SK-N-SH (cell line): ENCODE data around the gene SRPK1. TPM values are rescaled to one million over a fixed set of nuclear protein-coding genes. Genes with fewer than 3 reads are reported as not detected.

ENCODE experiments used
- CTCF ChIA-PET: fragments of 300-600, 350-600 bp; formaldehyde crosslinking; extraction: SDS; loops from one replicate; lab custom pipeline; 2021; lab: Yijun Ruan, JAX
- POLR2A ChIA-PET: fragments of 350-600 bp; sonication (Branson Sonifier 250); formaldehyde crosslinking; extraction: SDS; loops from one replicate; lab custom pipeline; 2020; ENCODE audit warnings: antibody characterized with exemption, inconsistent platforms; lab: Yijun Ruan, JAX
- DNase-seq: peaks from one replicate; pipeline ENCODE4 v3.0.0; 2012
- H2AFZ ChIP-seq: fragments of 200-600 bp; sonication (generic); 2 replicates; pipeline ENCODE4 v1.8.1; 2016; ENCODE audit warnings: antibody characterized with exemption, mild to moderate bottlenecking, low read depth
- H3F3A ChIP-seq: fragments of 200-600 bp; sonication (generic); replicated peaks from 2 replicates; pipeline ENCODE3; 2016; ENCODE audit warnings: antibody characterized with exemption, mild to moderate bottlenecking; ENCODE audit not compliant: insufficient read depth
- H3K27ac ChIP-seq, 2 experiments: fragments of 200-500 bp in 1 of 2; fragments of 200-600 bp in 1 of 2; sonication (Bioruptor generic) in 1 of 2; sonication (generic), shearing (Covaris generic) in 1 of 2; 2 replicates each; pipeline versions ENCODE4 v1.5.1 to v1.6.1; 2014 to 2016; ENCODE audit warnings: low read depth in 2 of 2, inconsistent platforms in 1 of 2, low read length in 1 of 2, mild to moderate bottlenecking in 1 of 2, mixed read lengths in 1 of 2
- H3K27me3 ChIP-seq: fragments of 200-600 bp; sonication (generic), shearing (Covaris generic); 2 replicates; pipeline ENCODE4 v1.6.1; 2016; ENCODE audit warnings: mixed run types; ENCODE audit not compliant: insufficient read depth
- H3K36me3 ChIP-seq, 2 experiments: fragments of 200-500 bp in 1 of 2; fragments of 200-600 bp in 1 of 2; sonication (Bioruptor generic) in 1 of 2; sonication (generic) in 1 of 2; replicated peaks in 1 of 2; 2 replicates each; pipeline versions ENCODE3 to v1.5.1; 2014 to 2016; ENCODE audit warnings: low read length in 1 of 2, mild to moderate bottlenecking in 1 of 2; ENCODE audit not compliant: insufficient read depth in 2 of 2, control insufficient read depth in 1 of 2
- H3K4me1 ChIP-seq, 2 experiments: fragments of 200-500 bp in 1 of 2; fragments of 200-600 bp in 1 of 2; sonication (Bioruptor generic) in 1 of 2; sonication (generic), shearing (Covaris generic) in 1 of 2; 2 replicates each; pipeline versions ENCODE4 v1.5.1 to v1.6.1; 2014 to 2016; ENCODE audit warnings: low read depth in 1 of 2, low read length in 1 of 2, mixed run types in 1 of 2; ENCODE audit not compliant: insufficient read depth in 2 of 2, control insufficient read depth in 1 of 2
- H3K4me2 ChIP-seq: fragments of 200-600 bp; sonication (generic), shearing (Covaris generic); 2 replicates; pipeline ENCODE4 v1.6.1; 2017; ENCODE audit warnings: mixed run types
- H3K4me3 ChIP-seq, 2 experiments: fragments of 200-500 bp in 1 of 2; fragments of 200-600 bp in 1 of 2; sonication (Bioruptor generic) in 1 of 2; sonication (generic), shearing (Covaris generic) in 1 of 2; 2 replicates each; pipeline versions ENCODE4 v1.5.1 to v1.8.1; 2014 to 2016; ENCODE audit warnings: low read depth in 2 of 2, inconsistent platforms in 1 of 2, low read length in 1 of 2, mild to moderate bottlenecking in 1 of 2, mixed read lengths in 1 of 2, moderate library complexity in 1 of 2
- H3K79me2 ChIP-seq: fragments of 200-600 bp; sonication (generic); 2 replicates; pipeline ENCODE4 v1.8.1; 2017; ENCODE audit warnings: mild to moderate bottlenecking; ENCODE audit not compliant: insufficient read depth
- H3K9ac ChIP-seq: fragments of 200-600 bp; sonication (generic); 2 replicates; pipeline ENCODE4 v1.6.1; 2017; ENCODE audit warnings: mixed run types
- H3K9me2 ChIP-seq: fragments of 200-600 bp; sonication (generic); 2 replicates; pipeline ENCODE4 v1.6.1; 2017; ENCODE audit warnings: mixed run types
- H3K9me3 ChIP-seq: fragments of 200-600 bp; sonication (generic); 2 replicates; pipeline ENCODE4 v1.6.1; 2017; ENCODE audit warnings: mixed run types, mild to moderate bottlenecking, moderate library complexity
- H4K20me1 ChIP-seq: fragments of 200-600 bp; sonication (generic); 2 replicates; pipeline ENCODE4 v1.6.1; 2017; ENCODE audit warnings: mild to moderate bottlenecking, mixed run types; ENCODE audit not compliant: insufficient read depth
- CHD2 ChIP-seq: fragments of 150-350 bp; IDR thresholded peaks from 2 replicates; pipeline ENCODE4 v1.6.1; 2018; ENCODE audit warnings: low read length; ENCODE audit not compliant: partially characterized antibody
- ELF1 ChIP-seq: IDR thresholded peaks from 2 replicates; pipeline ENCODE4 v1.4.0; 2012
- GABPA ChIP-seq: IDR thresholded peaks from 2 replicates; pipeline ENCODE4 v1.4.0; 2012; ENCODE audit warnings: low read depth, mild to moderate bottlenecking
- MXI1 ChIP-seq: IDR thresholded peaks from 2 replicates; pipeline ENCODE4 v1.6.1; 2012; ENCODE audit warnings: mild to moderate bottlenecking, low read depth, low read length, improper control_type of control experiment
- NRF1 ChIP-seq: IDR thresholded peaks from 2 replicates; pipeline ENCODE4 v1.6.1; 2012; ENCODE audit warnings: low read depth, mild to moderate bottlenecking, low read length
- PBX3 ChIP-seq: IDR thresholded peaks from 2 replicates; pipeline ENCODE4; 2012
- RAD21 ChIP-seq: IDR thresholded peaks from 2 replicates; pipeline ENCODE4 v1.6.1; 2012; ENCODE audit warnings: mild to moderate bottlenecking, low read length
- RCOR1 ChIP-seq: fragments of 150-350 bp; IDR thresholded peaks from 2 replicates; pipeline ENCODE4 v1.6.1; 2017; ENCODE audit warnings: antibody characterized with exemption, low read length
- RXRA ChIP-seq: IDR thresholded peaks from 2 replicates; pipeline ENCODE4 v1.4.0; 2012; ENCODE audit warnings: low read depth, mild to moderate bottlenecking, borderline replicate concordance
- TAF1 ChIP-seq: IDR thresholded peaks from 2 replicates; pipeline ENCODE4 v1.6.1; 2012; ENCODE audit warnings: low read depth, mild to moderate bottlenecking, low read length, moderate library complexity, borderline replicate concordance
- YY1 ChIP-seq: IDR thresholded peaks from 2 replicates; pipeline ENCODE4 v1.4.0; 2012; ENCODE audit warnings: low read depth, mild to moderate bottlenecking
- ZBTB33 ChIP-seq: IDR thresholded peaks from 2 replicates; pipeline ENCODE4 v1.4.0; 2012; ENCODE audit warnings: low read depth, borderline replicate concordance
- WGBS: methylation state at CpG from one replicate; pipeline ENCODE4 v1.1.6; 2017; ENCODE audit warnings: low lambda C conversion rate; 5-methylcytosine and 5-hydroxymethylcytosine counted together
- polyA plus RNA-seq, 3 experiments: library from polyadenylated mRNA; depleted of rRNA; stranded (reverse); fragments of >200 nt; gene quantifications; 2 replicates each; pipeline ENCODE4 v1.2.3, GENCODE V29; 2012

SRPK1 gene
- polyA plus RNA-seq, 1 of the 3 experiments (the other 2 are of a cell fraction) = 10.6 TPM

- Histone ChIP-seq H3K36me3 (peaks cover 0 to 26% of the 10 kb centered on the region in 2 experiments), H3K4me2 (no peak overlapping the region), H3K27me3 (no peaks in the 10 kb centered on the region), H4K20me1 (no peaks in the 10 kb centered on the region; the same call in 1 of the 2 replicates), H3K9ac (no peak overlapping the region), H2AFZ (no peak overlapping the region), H3K9me3 (no peaks in the 10 kb centered on the region), H3K27ac (no peak overlapping the region), H3K4me3 (no peak overlapping the region), H3F3A (no peaks in the 10 kb centered on the region), H3K9me2 (no peaks in the 10 kb centered on the region), H3K79me2 (peaks cover 82% of the 10 kb centered on the region), H3K4me1 (no peaks in the 10 kb centered on the region; a peak in 1 of 4 replicates)
- WGBS = 94% methylated on average over 2 of the region's 2 CpGs
- DNase-seq = no peak
- POLR2A ChIA-PET = no interaction called here
- TF ChIP-seq ZBTB33 (no peak), NRF1 (no peak), CHD2 (no peak), YY1 (no peak), ELF1 (no peak), PBX3 (no peak), RXRA (no peak), MXI1 (no peak), RAD21 (no peak), TAF1 (no peak)
- CTCF ChIA-PET = no interaction called here
These were observed 26.1 kb downstream of the SRPK1 start for GRCh38 chr6:35894776-35895175.

- Histone ChIP-seq H3K9me3 (no peaks in the 10 kb centered on the region), H3K79me2 (peaks cover 71% of the 10 kb centered on the region), H3F3A (no peaks in the 10 kb centered on the region), H3K27me3 (no peaks in the 10 kb centered on the region), H3K4me2 (no peak overlapping the region), H2AFZ (no peak overlapping the region), H3K9ac (no peak overlapping the region), H3K36me3 (peaks cover 5 to 24% of the 10 kb centered on the region in 2 experiments), H4K20me1 (no peaks in the 10 kb centered on the region; the same call in 1 of the 2 replicates), H3K27ac (no peak overlapping the region), H3K4me3 (no peak overlapping the region), H3K4me1 (no peaks in the 10 kb centered on the region; a peak in 1 of 4 replicates), H3K9me2 (no peaks in the 10 kb centered on the region)
- POLR2A ChIA-PET = no interaction called here
- CTCF ChIA-PET = no interaction called here
- WGBS = 98% methylated on average over 6 of the region's 6 CpGs
- TF ChIP-seq GABPA = no peak
- TF ChIP-seq RCOR1 = no peak
- DNase-seq = no peak
These were observed 27.7 kb downstream of the SRPK1 start for GRCh38 chr6:35893246-35893645.
